GM03348 (cell line): ENCODE measurements around the gene MLPH.

ENCODE experiments used
- DNase-seq: peaks from one replicate; pipeline ENCODE4 v3.0.0; 2012; ENCODE audit warnings: low spot score

MLPH gene

GRCh38 chr2:237603049-237603717 lies 116.1 kb downstream of the MLPH start:
- DNase-seq: no peak

GRCh38 chr2:237603718-237604362 lies 116.8 kb downstream of the MLPH start:
- peak; percentile 30 for DNase-seq

GRCh38 chr2:237604391-237604790 lies 117.3 kb downstream of the MLPH start:
- no peak for DNase-seq
